Ovary (tissue), 3 donors: ENCODE measurements around the gene FAM81B.

ENCODE experiments used
- POLR2A ChIP-seq: fragments of 450-650 bp; IDR thresholded peaks from one replicate; pipeline ENCODE4 v1.6.1; 2017; ENCODE audit warnings: antibody characterized with exemption, mild to moderate bottlenecking, moderate library complexity
- TF ChIP-seq, protein P1 (sequence below), 3 donors: fragments of 450-650 bp in 2 of 3; fragments of 200-600 bp in 1 of 3; IDR thresholded peaks; one replicate each; pipeline versions ENCODE4 v1.5.1 to v1.8.0; 2016 to 2022; ENCODE audit warnings: antibody characterized with exemption in 3 of 3, mild to moderate bottlenecking in 1 of 3
- donor health status: DM: no; HTN: no; CAD: no.

DNA sequence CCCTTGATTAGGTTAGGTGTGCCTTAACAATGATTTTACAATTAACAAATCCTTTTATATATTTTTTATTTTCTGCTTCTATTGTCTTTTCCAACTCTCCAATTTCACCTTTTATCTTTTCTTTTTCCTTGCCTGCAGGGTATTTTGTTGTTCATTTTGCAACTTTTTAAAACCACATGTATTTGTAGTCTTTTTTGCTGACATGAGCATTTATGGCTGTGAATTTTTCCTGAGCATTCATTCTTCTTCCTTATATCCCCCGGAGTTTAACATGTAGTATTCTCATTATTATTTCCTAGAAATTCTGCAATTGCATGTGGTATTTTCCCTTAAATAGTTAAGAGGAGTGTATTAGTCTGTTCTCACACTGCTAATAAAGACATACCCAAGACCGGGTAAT, 41.6 kb downstream of the FAM81B start:
- TF ChIP-seq, protein P1, sequence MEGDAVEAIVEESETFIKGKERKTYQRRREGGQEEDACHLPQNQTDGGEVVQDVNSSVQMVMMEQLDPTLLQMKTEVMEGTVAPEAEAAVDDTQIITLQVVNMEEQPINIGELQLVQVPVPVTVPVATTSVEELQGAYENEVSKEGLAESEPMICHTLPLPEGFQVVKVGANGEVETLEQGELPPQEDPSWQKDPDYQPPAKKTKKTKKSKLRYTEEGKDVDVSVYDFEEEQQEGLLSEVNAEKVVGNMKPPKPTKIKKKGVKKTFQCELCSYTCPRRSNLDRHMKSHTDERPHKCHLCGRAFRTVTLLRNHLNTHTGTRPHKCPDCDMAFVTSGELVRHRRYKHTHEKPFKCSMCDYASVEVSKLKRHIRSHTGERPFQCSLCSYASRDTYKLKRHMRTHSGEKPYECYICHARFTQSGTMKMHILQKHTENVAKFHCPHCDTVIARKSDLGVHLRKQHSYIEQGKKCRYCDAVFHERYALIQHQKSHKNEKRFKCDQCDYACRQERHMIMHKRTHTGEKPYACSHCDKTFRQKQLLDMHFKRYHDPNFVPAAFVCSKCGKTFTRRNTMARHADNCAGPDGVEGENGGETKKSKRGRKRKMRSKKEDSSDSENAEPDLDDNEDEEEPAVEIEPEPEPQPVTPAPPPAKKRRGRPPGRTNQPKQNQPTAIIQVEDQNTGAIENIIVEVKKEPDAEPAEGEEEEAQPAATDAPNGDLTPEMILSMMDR (IDR thresholded peaks at IDR 0.05), result no peak
- TF ChIP-seq POLR2A, result no peak
